NOMO-1 (cell line): ENCODE results near the gene SLC26A3.
A peak's percentile ranks its signal among the peaks of the same experiment; 100 is the strongest.

Experiments
- DNase-seq, 2 experiments: peaks; one replicate each; lab custom pipeline; 2025; ENCODE audit not compliant: unreplicated experiment in 2 of 2; lab: John Stamatoyannopoulos, UW

The SLC26A3 gene

GRCh38 chr7:107754642-107755041 is 48.4 kb downstream of the SLC26A3 start:
- DNase-seq: no peak

DNA sequence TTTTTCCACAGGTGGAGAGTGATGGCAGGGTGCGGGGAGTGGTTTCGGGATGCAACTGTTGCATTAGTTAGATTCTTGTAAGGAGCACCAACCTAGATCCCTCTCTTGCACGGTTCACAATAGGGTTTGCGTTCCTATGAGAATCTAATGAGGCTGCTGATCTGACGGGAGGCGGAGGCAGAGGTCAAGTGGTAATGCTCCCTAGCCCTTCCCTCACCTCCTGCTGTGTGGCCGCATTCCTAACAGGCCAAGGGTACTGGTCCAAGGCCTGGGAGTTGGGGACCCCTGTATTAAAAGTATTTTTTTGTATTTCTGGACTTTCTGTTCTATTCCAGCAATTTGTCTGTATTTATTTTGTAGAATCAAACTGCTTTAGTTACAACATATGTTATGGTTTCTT is 51.9 kb downstream of the SLC26A3 start:
- DNase-seq: no peak

DNA sequence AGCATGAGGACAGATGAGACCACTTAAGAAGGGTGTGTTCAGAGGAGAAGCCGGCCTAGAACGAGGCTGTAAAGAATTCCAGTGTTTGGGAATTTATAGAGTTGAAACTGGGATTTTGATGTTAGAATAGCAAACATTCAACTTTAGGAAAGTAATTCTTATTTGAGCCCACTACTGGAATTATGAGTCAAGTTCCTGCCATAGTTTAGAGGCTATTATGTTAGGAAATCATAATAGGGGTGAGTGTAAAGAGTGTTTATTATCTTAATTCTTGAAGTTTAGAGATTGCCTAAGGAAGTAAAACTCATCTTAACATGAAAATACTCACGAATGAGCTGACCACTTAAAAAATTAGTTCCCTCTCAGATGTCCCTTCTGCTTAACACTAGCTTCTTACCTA is 57.0 kb downstream of the SLC26A3 start:
- DNase-seq: no peak

DNA sequence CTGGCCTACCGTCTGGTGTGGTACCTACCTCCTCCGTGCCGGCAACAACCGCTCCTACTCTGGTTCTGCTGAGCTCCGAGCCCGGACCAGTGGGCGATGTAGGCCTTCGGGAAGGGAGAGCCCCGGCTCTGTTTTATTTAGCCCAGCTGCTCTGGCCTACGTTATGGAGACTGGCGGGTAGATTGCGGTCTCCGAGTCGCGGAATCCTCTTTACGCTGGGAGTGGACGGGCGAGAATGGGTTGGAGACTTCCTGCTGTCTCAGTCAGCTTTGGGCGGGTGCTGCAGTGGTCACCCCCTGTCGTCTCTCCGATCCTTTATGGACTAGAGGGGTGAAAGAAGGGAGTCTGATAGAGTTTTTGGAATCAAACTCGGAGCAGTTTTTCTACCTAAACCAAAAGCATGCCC is 58.7 kb downstream of the SLC26A3 start:
- DNase-seq: peak in 1 of 2 experiments; percentile 36

GRCh38 chr7:107743567-107744344 is 59.3 kb downstream of the SLC26A3 start, which contains the start of gene CBLL1:
CBLL1 (plus strand) TSS chr7:107744142; CDS start chr7:107744164, 22 bp downstream.
- peak; percentile 73 to 86 for DNase-seq

DNA sequence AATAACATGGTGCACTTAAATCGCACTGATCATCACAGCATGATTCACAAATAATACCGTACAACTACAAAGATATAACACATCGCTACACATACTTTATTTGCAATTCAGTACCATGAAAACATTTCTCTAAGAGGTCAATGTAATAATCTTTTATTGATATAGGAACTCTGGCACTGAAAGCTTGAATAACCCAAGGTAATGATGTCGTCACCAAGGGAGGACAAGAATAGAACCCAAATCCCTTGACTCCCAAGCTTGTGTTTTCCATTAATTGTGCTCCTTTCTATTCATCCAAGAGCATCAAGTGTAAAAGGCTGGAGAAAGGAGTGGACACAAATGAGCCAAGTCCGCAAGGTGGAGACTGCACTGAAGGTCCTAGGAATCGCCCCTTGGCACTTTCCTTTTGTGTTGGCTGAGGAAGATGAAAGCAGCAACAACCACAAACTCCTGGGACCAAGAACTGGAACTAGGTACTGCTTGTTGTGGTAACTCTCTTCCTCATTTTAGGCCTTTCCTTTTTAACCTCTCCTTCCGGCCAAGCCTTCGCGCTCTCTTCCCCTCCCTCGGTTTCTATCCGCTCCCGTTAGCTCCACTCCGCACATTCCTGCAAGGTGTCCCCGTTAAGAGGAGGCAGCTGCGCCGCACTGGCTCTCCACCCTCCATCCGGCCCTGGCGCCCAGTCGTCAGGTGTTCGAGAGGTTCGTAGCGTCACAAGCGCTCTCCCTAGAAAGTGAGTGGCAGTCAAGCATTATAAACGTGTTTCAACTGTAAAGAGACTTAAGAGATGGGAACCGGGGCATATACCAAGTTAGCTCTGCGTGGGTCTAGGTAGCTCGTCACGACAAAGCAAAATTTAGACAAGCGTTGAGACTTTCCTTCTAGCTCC is 60.1 kb downstream of the SLC26A3 start:
- DNase-seq: peak; percentile 67 to 68

- no peak for DNase-seq
Measured at GRCh38 chr7:107728276-107728675, 74.7 kb downstream of the SLC26A3 start.

- no peak for DNase-seq
Measured at GRCh38 chr7:107726356-107727130, 76.5 kb downstream of the SLC26A3 start.

- DNase-seq: peak in 1 of 2 experiments; percentile 13
Measured at GRCh38 chr7:107725138-107725740, 77.8 kb downstream of the SLC26A3 start.

- no peak for DNase-seq
Measured at GRCh38 chr7:107723255-107723654, 79.8 kb downstream of the SLC26A3 start.

GRCh38 chr7:107721286-107721685 is 81.7 kb downstream of the SLC26A3 start:
- no peak for DNase-seq

DNA sequence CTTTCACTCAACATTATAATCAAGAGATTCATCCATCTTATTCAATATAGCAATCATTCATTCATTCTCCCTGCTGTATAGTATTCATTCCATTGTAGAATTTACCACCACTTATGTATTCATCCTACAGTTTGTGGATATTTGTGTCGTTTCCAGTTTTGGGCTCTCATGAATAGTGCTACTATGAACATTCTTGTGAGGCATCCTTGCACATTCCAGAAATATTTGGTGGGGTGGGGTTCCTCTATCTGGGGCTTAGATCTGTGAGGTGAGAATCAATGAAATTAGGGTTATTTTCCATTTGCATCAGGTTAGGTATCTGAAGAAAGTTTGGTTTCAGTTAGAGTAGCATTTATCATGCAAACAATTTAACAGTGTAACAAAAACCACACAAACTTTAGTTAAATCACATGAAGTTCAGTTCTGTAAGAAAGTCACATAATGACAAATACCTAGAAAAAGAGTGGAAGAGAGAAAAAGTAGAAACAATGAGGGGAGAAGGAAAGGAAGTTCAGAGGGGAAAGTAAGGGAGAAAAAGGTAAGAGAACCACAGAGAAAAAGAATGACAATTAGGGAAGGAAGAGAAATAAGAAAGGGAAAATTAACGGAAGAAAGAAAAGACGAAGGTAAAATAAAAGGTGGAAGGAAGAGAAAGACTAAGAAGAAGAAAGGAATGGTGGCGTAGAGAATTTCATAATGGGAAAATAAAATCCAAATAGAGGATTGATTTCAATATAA is 84.4 kb downstream of the SLC26A3 start:
- DNase-seq: no peak

DNA sequence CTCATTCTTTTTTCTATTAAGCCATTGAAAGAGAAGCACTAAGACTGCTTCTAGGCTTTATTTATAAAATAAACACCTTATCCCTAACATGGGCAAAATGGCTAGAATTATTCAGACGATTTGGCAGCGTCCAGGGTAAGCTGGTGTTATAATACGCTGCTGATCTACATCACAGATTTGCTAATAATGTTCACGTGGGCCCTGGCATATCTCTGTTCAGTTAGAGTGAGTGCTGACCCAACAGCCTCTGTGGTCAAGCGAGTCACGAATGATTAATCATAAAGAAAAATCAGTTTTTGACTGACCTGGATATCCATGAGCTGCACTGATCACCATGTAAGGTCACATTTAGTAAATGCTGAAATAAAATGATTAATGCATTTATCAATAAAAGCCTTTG is 87.5 kb downstream of the SLC26A3 start:
- DNase-seq: no peak
